ENCODE results near the gene KIF18B.

KIF18B gene

GRCh38 chr17:44889003-44889402 is 58.6 kb downstream of the KIF18B start:
- TF ChIP-seq YY1 (IDR thresholded peaks at IDR 0.05; ENCODE audit: insufficient read depth, insufficient read length) (no peak), ZNF274 (IDR thresholded peaks at IDR 0.05; ENCODE audit: low read depth, low read length) (no peak), SUZ12 (IDR thresholded peaks at IDR 0.05; ENCODE audit: extremely low read depth, insufficient read depth, insufficient read length) (no peak)
- Histone ChIP-seq H3K27me3 (ENCODE audit: insufficient read depth, insufficient read length) (no peaks in the 10 kb centered on the region), H3K4me3 (ENCODE audit: insufficient read length, low read depth) (no peak overlapping the region), H3K9me3 (ENCODE audit: insufficient read depth, low read length) (no peaks in the 10 kb centered on the region), H3K4me1 (ENCODE audit: insufficient read depth, insufficient read length) (no peaks in the 10 kb centered on the region), H3K9ac (ENCODE audit: insufficient read length, low read depth) (no peak overlapping the region), H3K36me3 (ENCODE audit: insufficient read depth, insufficient read length, low read length) (peaks cover 76% of the 10 kb centered on the region)
- DNase-seq (ENCODE audit: low read depth, low spot score) = no peak

GRCh38 chr17:44887971-44888954 is 59.3 kb downstream of the KIF18B start:
- Histone ChIP-seq H3K27me3 (ENCODE audit: insufficient read depth, insufficient read length) (no peaks in the 10 kb centered on the region), H3K9me3 (ENCODE audit: insufficient read depth, low read length) (no peaks in the 10 kb centered on the region), H3K4me1 (ENCODE audit: insufficient read depth, insufficient read length) (no peaks in the 10 kb centered on the region), H3K36me3 (ENCODE audit: insufficient read depth, insufficient read length, low read length) (peaks cover 80% of the 10 kb centered on the region), H3K9ac (ENCODE audit: insufficient read length, low read depth) (no peak overlapping the region), H3K4me3 (ENCODE audit: insufficient read length, low read depth) (no peak overlapping the region)
- TF ChIP-seq SUZ12 (IDR thresholded peaks at IDR 0.05; ENCODE audit: extremely low read depth, insufficient read depth, insufficient read length) (no peak), YY1 (IDR thresholded peaks at IDR 0.05; ENCODE audit: insufficient read depth, insufficient read length) (no peak), ZNF274 (IDR thresholded peaks at IDR 0.05; ENCODE audit: low read depth, low read length) (no peak)
- DNase-seq (ENCODE audit: low read depth, low spot score) = no peak

- Histone ChIP-seq H3K9me3 (ENCODE audit: insufficient read depth, low read length) (no peaks in the 10 kb centered on the region), H3K36me3 (ENCODE audit: insufficient read depth, insufficient read length, low read length) (peaks cover 82% of the 10 kb centered on the region), H3K4me3 (ENCODE audit: insufficient read length, low read depth) (no peak overlapping the region), H3K4me1 (ENCODE audit: insufficient read depth, insufficient read length) (no peaks in the 10 kb centered on the region), H3K27me3 (ENCODE audit: insufficient read depth, insufficient read length) (no peaks in the 10 kb centered on the region), H3K9ac (ENCODE audit: insufficient read length, low read depth) (no peak overlapping the region)
- DNase-seq (ENCODE audit: low read depth, low spot score) = no peak
- TF ChIP-seq ZNF274 (IDR thresholded peaks at IDR 0.05; ENCODE audit: low read depth, low read length) (no peak), SUZ12 (IDR thresholded peaks at IDR 0.05; ENCODE audit: extremely low read depth, insufficient read depth, insufficient read length) (no peak), YY1 (IDR thresholded peaks at IDR 0.05; ENCODE audit: insufficient read depth, insufficient read length) (no peak)
Measured at GRCh38 chr17:44887016-44887415, 60.6 kb downstream of the KIF18B start.

GRCh38 chr17:44884941-44885340 is 62.6 kb downstream of the KIF18B start:
- TF ChIP-seq SUZ12 (IDR thresholded peaks at IDR 0.05; ENCODE audit: extremely low read depth, insufficient read depth, insufficient read length) = no peak
- TF ChIP-seq YY1 (IDR thresholded peaks at IDR 0.05; ENCODE audit: insufficient read depth, insufficient read length) = no peak
- TF ChIP-seq ZNF274 (IDR thresholded peaks at IDR 0.05; ENCODE audit: low read depth, low read length) = no peak
- H3K4me1 ChIP-seq (ENCODE audit: insufficient read depth, insufficient read length) = no peaks in the 10 kb centered on the region
- no peak overlapping the region for H3K4me3 ChIP-seq (ENCODE audit: insufficient read length, low read depth)
- no peak overlapping the region for H3K9ac ChIP-seq (ENCODE audit: insufficient read length, low read depth)
- no peaks in the 10 kb centered on the region for H3K27me3 ChIP-seq (ENCODE audit: insufficient read depth, insufficient read length)
- DNase-seq (ENCODE audit: low read depth, low spot score) = no peak
- peaks cover 87% of the 10 kb centered on the region for H3K36me3 ChIP-seq (ENCODE audit: insufficient read depth, insufficient read length, low read length)
- H3K9me3 ChIP-seq (ENCODE audit: insufficient read depth, low read length) = no peaks in the 10 kb centered on the region

GRCh38 chr17:44881145-44881544 is 66.4 kb downstream of the KIF18B start:
- Histone ChIP-seq H3K9ac (ENCODE audit: insufficient read length, low read depth) (no peak overlapping the region), H3K36me3 (ENCODE audit: insufficient read depth, insufficient read length, low read length) (peaks cover 98% of the 10 kb centered on the region), H3K9me3 (ENCODE audit: insufficient read depth, low read length) (no peaks in the 10 kb centered on the region), H3K27me3 (ENCODE audit: insufficient read depth, insufficient read length) (no peaks in the 10 kb centered on the region), H3K4me3 (ENCODE audit: insufficient read length, low read depth) (no peak overlapping the region), H3K4me1 (ENCODE audit: insufficient read depth, insufficient read length) (no peaks in the 10 kb centered on the region)
- DNase-seq (ENCODE audit: low read depth, low spot score) = no peak
- TF ChIP-seq ZNF274 (IDR thresholded peaks at IDR 0.05; ENCODE audit: low read depth, low read length) (no peak), YY1 (IDR thresholded peaks at IDR 0.05; ENCODE audit: insufficient read depth, insufficient read length) (no peak), SUZ12 (IDR thresholded peaks at IDR 0.05; ENCODE audit: extremely low read depth, insufficient read depth, insufficient read length) (no peak)

- Histone ChIP-seq H3K9me3 (ENCODE audit: insufficient read depth, low read length) (no peaks in the 10 kb centered on the region), H3K36me3 (ENCODE audit: insufficient read depth, insufficient read length, low read length) (peaks cover 98% of the 10 kb centered on the region), H3K4me3 (ENCODE audit: insufficient read length, low read depth) (no peak overlapping the region), H3K27me3 (ENCODE audit: insufficient read depth, insufficient read length) (no peaks in the 10 kb centered on the region), H3K4me1 (ENCODE audit: insufficient read depth, insufficient read length) (no peaks in the 10 kb centered on the region), H3K9ac (ENCODE audit: insufficient read length, low read depth) (no peak overlapping the region)
- TF ChIP-seq ZNF274 (IDR thresholded peaks at IDR 0.05; ENCODE audit: low read depth, low read length) = no peak
- no peak for TF ChIP-seq YY1 (IDR thresholded peaks at IDR 0.05; ENCODE audit: insufficient read depth, insufficient read length)
- no peak for TF ChIP-seq SUZ12 (IDR thresholded peaks at IDR 0.05; ENCODE audit: extremely low read depth, insufficient read depth, insufficient read length)
- no peak for DNase-seq (ENCODE audit: low read depth, low spot score)
Measured at GRCh38 chr17:44880062-44880461, 67.5 kb downstream of the KIF18B start.

GRCh38 chr17:44879376-44879775 is 68.2 kb downstream of the KIF18B start:
- Histone ChIP-seq H3K9ac (ENCODE audit: insufficient read length, low read depth) (no peak overlapping the region), H3K36me3 (ENCODE audit: insufficient read depth, insufficient read length, low read length) (peaks cover 98% of the 10 kb centered on the region), H3K27me3 (ENCODE audit: insufficient read depth, insufficient read length) (no peaks in the 10 kb centered on the region), H3K4me3 (ENCODE audit: insufficient read length, low read depth) (no peak overlapping the region), H3K9me3 (ENCODE audit: insufficient read depth, low read length) (no peaks in the 10 kb centered on the region), H3K4me1 (ENCODE audit: insufficient read depth, insufficient read length) (no peaks in the 10 kb centered on the region)
- no peak for TF ChIP-seq SUZ12 (IDR thresholded peaks at IDR 0.05; ENCODE audit: extremely low read depth, insufficient read depth, insufficient read length)
- TF ChIP-seq YY1 (IDR thresholded peaks at IDR 0.05; ENCODE audit: insufficient read depth, insufficient read length) = no peak
- no peak for TF ChIP-seq ZNF274 (IDR thresholded peaks at IDR 0.05; ENCODE audit: low read depth, low read length)
- DNase-seq (ENCODE audit: low read depth, low spot score) = no peak

Data from NT2/D1 (cell line).